Kidney glomerular epithelial cell (primary cell): ENCODE results near the gene ASB6.

ENCODE experiments used
- DNase-seq: peaks from one replicate; lab custom pipeline; 2025; lab: John Stamatoyannopoulos, UW

Gene ASB6

DNA sequence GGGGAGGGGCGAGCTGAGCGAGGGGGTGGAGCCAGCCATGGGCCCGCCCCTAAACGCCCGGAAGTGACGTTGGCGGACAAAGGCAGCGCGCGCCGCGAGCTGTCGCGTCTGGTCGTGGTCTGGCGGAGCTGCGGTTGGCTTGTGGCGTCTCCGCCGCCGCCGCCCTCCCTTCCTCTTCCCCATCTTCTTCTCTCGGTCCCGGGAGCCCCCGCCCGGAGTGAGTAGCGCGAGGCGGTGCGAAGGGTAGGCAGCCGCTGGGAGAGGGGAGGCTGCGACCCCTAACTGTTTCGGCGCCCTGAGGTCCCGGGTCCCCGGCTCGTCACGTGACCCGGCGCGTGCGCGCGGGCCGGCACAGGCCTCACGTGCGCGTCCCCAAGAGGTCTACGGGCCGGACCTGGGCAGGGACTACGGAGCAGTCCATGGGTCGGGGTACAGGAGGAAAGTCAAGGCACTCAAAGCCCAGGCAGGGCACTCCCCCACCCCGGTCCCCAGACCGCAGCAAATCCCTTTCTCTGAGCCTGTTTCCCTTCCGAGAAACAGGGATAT, 15.8 kb downstream of the ASB6 start, which contains the start of gene NTMT1:
Gene NTMT1, plus strand, starts transcription at position 85 of the 546 bp plus-strand sequence. CDS start 6,541 bp downstream, outside the sequence.
- DNase-seq = peak; percentile 51

DNA sequence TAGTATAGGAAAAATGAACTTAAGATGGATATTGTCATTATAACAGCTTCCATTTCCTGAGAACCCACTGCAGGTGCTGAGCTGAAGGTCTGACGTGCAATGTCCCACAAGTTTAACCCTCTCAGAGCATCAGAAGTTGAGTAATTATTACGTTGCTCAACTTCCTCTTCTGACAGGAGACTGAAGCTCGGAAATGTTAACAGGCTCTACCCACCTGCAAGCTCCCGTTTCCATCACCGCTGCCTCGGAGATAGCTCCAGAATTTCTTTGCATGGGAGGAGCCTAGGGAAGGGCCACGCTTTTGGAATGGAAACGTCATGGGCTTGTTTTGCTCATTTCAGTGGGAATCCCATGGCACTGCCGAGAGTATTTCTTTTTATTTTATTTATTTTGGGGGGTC, 17.0 kb downstream of the ASB6 start:
- DNase-seq = no peak

- peak; percentile 32 for DNase-seq
Observed at GRCh38 chr9:129624168-129624759, 17.7 kb downstream of the ASB6 start.

- DNase-seq = no peak
Observed at GRCh38 chr9:129623331-129623730, 18.6 kb downstream of the ASB6 start.

GRCh38 chr9:129620669-129621295, 21.2 kb downstream of the ASB6 start, which contains the start of gene C9orf50:
Gene C9orf50 (minus strand): TSS chr9:129621101. CDS start chr9:129620574, 527 bp downstream.
- no peak for DNase-seq

GRCh38 chr9:129619787-129620668, 21.9 kb downstream of the ASB6 start:
- no peak for DNase-seq

GRCh38 chr9:129617167-129617566, 24.8 kb downstream of the ASB6 start:
- DNase-seq = peak; percentile 59

DNA sequence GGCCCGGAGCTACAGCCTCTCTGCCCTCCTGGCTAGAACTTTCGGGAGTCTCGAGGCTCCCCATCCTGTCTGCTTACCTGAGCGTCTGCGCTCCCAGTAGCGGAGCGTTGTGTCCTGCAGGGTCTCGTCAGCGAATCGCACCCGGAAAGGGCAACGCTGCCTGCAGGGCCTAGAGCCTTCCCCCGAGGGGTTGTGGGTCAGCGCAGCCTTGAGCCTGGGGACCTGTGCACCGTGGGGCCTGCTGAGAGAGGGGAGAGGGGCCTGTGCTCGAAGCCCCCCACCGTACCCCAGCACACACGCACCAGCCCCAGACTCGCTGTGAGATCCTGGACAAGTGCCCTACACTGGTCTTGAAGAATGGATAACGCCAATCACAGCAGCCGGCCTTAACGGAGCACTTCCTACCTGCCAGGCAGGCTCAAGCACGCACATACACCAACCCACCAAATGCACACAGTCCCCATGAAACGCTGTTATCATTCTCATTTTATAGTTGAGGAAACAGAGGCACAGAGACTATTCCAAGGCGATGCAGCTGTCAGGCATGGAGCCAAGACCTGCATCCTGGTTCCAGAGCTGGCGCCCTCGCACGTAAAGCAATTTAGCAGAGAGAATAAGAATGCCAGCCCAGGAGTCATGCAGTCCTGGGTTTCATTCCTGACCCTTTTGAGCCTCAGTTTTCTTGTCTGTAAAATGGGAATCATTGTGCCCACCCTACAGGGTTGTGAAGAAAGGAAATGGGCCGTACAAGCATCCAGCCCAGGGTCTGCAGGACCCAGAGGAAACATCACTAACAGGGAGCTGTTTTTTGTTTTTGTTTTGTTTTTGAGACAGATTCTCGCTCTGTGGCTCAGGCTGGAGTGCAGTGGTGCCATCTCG, 26.3 kb downstream of the ASB6 start:
- no peak for DNase-seq

GRCh38 chr9:129614932-129615331, 27.0 kb downstream of the ASB6 start:
- DNase-seq = no peak

GRCh38 chr9:129613520-129614175, 28.3 kb downstream of the ASB6 start:
- DNase-seq = no peak

- no peak for DNase-seq
Observed at GRCh38 chr9:129612815-129613519, 29.0 kb downstream of the ASB6 start.

DNA sequence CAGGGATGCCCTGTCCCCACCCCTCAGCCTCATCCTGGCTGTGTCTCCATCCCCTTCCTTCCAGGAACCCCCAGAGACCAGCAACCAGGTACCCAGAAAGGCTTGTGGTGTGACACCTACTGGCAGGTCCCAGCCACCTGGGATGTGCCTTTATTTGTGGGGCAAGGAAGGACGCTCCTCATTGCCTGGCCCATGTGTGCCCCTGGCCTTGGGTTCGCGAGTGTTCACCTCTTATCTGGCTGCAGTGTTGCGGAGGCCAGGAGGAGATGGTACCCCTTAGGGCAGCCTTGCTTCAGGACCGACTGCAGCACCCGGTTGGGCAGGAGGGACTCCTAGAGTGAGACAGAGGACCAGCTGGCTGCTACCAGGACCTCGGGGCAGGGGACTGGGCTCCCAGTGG, 29.8 kb downstream of the ASB6 start:
- no peak for DNase-seq

- DNase-seq = no peak
Observed at GRCh38 chr9:129611307-129611800, 30.6 kb downstream of the ASB6 start.

GRCh38 chr9:129610473-129611306, 31.3 kb downstream of the ASB6 start:
- DNase-seq = no peak

DNA sequence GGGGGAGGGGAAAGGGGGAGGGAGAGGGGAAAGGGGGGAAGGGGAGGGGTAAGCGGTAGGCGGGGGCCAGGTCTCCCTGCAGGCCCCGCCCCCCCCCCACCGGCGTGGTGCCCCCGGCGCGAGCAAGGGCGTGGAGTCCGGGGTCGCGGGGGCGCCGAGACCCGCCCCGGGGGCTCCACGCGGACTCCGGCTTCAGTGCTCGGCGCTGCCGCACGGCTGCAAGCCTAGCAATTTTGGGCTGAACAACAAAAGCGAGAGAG, 31.8 kb downstream of the ASB6 start:
- DNase-seq = no peak

- no peak for DNase-seq
Observed at GRCh38 chr9:129609486-129610212, 32.3 kb downstream of the ASB6 start.

DNA sequence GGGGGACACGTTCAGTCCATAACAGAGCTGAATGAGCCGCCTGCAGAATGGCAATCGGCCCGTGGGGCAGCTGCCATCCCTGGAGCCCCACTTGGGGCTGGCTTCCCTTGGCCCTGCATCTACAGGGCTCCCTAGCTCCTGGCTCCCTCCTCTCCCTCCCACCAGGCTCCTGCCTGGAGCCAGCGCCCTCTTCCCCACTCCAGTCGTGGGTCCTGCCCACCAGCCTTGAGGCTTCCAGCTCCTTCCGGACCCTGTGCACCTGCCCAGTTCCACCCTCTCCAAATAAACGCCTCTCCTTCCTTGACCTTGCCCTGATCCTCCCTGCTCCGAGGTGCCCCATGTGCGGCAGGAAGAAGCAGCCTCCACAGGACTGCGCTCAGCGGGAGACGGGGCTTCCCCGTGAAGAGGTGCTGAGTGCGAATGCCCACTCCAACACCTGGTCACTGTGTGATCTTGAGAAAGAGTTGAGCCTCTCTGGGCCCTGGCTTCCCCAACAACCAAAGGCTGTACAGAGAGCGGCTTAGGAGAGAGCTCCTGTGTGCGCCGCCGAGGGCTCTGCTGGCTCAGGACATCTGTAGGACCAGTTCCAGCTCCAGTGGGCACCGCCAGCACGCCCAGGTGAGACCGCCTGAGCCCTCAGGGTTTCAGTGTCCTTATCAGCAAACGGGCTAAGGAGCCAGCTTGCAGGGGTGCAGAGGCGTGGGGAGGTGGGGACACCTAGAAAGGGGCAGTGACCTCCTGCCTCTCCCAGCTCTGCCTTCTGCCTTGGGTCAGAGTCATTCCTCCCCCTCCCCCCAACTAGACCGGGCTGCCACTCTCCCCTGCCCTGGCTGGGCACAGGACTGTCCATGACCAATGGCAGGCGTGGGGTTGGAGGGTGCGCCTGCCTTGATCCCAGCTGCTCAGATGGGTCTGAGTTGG, 33.1 kb downstream of the ASB6 start:
- DNase-seq = no peak

DNA sequence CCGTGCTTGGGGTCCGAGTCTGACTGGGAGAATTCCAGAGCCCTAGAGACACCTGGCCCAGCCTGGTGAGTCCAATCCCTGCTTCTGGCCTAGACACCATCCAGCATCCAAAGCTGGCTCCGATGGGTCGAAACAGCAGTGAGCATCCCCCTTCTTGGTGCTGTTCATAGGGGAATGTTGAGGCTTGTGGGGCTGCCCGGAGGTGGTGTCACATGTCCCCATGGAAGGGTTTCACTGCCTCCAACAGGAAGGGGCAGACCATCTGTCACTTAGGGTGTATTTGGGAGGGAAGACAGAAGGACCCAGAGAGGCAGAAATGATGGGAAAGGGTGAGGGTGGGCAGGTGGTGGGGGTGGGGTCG, 34.9 kb downstream of the ASB6 start:
- DNase-seq = no peak
